ENCODE measurements around the gene AGER. TPM values are rescaled to one million over a fixed set of nuclear protein-coding genes. Genes with fewer than 3 reads are reported as not detected.
"Not testable (repeated sequence)": the region's sequence is repeated elsewhere in the genome, so short reads cannot be mapped to it uniquely, and the experiment has no call there.

Gene AGER
- total RNA-seq, 1 donor from 2014 or later = 3.5 TPM

DNA sequence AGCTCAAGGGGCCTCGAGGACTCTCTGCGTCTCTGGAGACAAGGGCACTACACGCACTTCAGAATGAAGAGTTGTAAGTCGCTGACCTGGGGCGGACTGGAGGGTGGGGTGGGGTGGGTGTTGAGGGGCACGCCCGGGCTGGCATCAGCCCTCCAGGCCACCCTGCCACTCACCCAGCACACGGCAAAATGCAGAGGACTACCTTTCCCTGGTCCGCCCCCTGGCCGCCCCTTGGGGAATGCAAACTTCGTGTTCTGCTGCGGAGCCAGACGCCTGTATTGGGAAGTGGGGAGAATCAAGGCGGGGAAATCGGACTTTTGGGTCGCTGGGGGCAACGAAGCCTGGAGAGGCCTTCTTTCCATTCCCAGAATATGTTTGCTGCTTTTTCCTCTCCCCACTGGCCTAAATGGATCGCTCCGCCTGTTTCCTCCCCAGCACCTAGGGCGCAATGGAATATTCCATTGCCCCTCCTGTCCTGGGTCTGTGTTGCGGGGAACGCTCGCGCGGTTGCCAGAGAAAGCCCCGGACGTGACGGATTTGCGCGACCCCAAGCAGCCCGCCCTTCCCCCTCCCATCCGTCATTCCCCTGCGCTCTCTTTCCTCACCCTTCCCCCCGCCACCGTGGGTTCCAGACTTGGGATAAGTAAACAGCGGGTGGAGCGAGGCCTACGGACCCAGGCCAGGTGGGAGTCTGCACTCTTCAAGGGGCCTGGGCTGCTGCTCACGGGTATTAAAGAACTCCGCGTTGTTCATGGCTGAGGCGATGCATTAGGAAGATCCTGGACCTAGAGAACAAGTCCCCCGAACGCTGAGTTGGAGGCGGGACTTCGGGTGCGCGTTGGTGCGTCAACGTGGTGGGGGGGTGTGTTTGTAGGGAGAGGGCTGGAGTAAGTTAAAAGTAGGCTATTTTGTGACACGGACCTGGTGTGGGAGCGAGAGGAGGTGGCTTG is 30.2 kb downstream of the AGER start, which contains the start of gene PPT2:
TSS of gene PPT2 (plus strand) at position 578 of the 950 bp plus-strand sequence. CDS start 454 bp downstream, outside the sequence.
- intact Hi-C loops (cut with DNase I) = loop anchor here (1.0 to 2.0 kb wide), 3 partner anchors 23 to 41 kb away; partner anchors contain the start of gene AGPAT1
- peak; percentile 91 for DNase-seq (ENCODE audit: low spot score)

DNA sequence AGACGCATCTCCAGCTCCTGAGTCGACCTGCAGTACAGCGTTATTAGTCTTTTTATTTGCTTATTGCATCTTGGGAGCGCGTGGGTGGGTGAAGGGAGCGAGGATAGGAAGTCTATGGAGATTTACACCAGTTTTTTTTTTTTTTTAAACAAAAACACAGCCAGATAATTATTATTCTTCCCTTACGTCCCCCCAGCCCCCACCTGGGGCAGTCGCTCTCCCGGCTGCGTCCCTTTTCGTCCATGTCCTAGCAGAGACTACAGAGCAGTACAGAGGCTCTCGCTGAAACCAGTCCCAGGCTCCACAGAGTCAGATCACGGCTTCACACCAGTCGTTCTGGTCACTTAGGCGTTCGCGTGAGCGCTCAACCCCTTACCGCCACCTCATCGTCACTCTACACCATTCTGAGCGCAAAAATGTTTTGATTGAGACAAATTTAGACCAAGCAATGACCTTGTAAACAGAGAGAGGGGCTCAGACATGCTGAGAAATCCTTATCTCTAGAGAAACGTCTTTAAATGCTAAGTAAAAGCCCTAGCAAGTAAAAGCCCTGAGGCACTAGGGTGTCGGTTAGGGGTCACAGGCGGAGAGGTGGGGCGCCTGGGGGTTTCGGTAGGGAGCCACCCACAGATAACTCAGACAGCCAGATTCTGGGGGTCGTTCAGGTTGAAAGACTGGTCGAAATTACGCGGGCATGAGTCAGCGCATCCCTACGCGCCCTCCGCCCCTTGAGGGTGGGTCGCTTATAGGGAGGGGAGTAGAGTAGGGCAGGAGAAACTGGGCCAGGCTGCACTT is 31.1 kb downstream of the AGER start:
- intact Hi-C loops (cut with DNase I) = loop anchor here (2.0 kb wide), 1 partner anchor 26 kb away; no protein-coding TSS in a partner anchor
- DNase-seq (ENCODE audit: low spot score) = no peak

DNA sequence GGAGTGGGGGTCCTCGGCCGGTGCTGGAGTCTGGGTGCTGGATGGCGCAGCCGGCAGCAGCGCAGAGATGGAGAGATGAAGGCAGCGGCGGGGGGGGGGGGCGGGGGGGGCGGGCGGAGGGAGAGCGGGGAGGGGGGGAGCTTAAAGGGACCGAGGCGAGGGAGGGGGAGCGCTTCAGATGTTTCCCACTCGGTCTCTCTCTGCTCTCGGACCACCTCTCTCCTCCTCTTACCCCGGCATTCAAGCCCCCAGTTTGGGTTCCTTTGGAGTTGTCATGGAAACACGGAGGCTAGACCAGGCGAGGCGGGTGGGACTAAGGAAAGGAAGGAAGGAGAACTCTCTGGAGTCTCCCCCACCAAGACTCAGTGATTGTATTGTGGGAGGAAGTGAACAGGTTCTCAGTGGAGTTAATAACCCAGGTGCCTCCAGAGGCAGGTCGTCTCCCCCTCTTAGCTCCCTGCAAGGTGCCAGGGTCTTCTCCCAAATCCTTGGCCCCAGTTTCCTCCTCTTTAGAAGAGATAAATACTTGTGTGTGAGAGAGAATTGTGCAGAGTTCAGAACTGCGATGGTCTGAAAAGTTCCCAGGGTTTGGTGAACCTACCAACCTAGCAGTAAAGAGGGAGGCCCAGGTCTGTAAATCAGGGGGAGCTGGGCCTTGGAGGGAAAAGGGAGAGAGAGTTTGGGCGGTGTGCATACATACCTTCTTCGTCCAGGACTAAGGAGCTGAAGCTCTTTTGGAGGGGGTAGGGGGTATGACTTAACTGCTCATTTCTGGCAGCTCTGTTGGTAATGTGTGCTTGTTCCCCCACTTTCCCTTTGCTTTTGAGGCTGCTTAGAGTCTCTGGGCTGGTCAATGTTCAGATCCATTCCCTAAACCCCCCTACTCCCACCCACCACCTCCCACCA is 31.9 kb downstream of the AGER start, which contains the start of gene PRRT1:
TSS of gene PRRT1 (minus strand) at position 77 of the 906 bp plus-strand sequence. CDS start 112 bp downstream, outside the sequence.
- DNase-seq (ENCODE audit: low spot score) = no peak
- intact Hi-C loops (cut with DNase I) = loop anchor here (2.0 kb wide), 1 partner anchor 25 kb away; no protein-coding TSS in a partner anchor

- intact Hi-C loops (cut with DNase I) = no loop called here
- DNase-seq (ENCODE audit: low spot score) = no peak
Measured at GRCh38 chr6:32151181-32151862, 32.7 kb downstream of the AGER start.

- intact Hi-C loops (cut with DNase I) = no loop called here
- no peak for DNase-seq (ENCODE audit: low spot score)
Measured at GRCh38 chr6:32149932-32150870, 33.9 kb downstream of the AGER start.

- no peak for DNase-seq (ENCODE audit: low spot score)
- intact Hi-C loops (cut with DNase I) = no loop called here
Measured at GRCh38 chr6:32149092-32149755, 34.8 kb downstream of the AGER start.

- intact Hi-C loops (cut with DNase I) = no loop called here
- DNase-seq (ENCODE audit: low spot score) = no peak
Measured at GRCh38 chr6:32148289-32149091, 35.6 kb downstream of the AGER start.

DNA sequence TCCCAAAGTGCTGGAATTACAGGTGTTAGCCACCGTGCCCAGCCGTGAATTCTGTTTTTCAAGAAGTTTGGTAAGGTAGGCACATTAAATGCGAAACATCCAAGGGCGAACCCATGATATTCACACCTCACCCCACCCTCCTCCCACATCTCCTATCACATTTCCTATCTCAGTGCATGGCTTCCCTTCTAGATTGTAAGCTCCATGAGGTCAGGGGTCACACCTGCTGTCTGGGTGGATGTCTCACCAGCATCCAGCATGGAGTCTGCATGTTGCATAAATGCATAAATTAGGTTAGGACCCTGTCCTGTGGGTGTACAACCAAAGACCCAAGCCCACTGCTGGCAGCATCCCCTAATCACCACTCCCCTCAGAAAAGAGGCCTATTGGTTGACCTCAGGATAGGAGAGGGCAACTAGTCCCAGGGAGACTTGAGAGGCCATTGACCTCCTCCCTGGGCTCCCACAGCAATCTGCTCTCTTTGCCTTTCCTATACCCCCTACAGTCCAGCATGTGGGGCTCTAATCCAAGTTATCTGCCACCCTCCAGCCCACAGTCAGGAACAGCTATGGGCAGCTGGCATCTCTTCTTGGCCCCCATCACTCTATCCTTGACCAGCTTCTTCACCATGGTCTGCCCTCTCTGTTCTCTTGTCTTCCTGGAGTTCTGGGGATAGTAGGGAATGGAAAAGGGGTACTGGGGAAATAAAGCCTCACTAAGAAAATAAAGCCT is 36.5 kb downstream of the AGER start:
- DNase-seq (ENCODE audit: low spot score) = no peak
- intact Hi-C loops (cut with DNase I) = no loop called here

GRCh38 chr6:32146687-32147086 is 37.4 kb downstream of the AGER start:
- intact Hi-C loops (cut with DNase I) = no loop called here

GRCh38 chr6:32146287-32146686 is 37.8 kb downstream of the AGER start:
- no peak for DNase-seq (ENCODE audit: low spot score)
- intact Hi-C loops (cut with DNase I) = no loop called here

More at GRCh38 chr6:32146687-32147086, 37.4 kb downstream of the AGER start:
- DNase-seq (ENCODE audit: low spot score) = no peak

DNA sequence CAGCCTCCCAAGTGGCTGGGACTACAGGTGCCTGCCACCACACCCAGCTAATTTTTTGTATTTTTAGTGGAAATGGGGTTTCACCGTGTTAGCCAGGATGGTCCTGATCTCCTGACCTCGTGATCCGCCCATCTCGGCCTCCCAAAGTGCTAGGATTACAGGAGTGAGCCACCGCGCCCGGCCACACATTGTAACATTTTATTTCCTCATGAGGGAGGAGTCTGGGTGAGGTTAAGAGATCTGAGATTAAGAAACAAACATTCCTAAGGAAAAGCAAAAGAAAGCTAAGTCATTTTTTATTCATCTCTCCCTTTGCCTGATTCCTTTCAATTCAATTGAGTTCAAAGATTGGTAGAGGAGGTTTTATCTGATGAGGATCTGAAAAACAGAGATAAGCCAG is 39.8 kb downstream of the AGER start:
- DNase-seq (ENCODE audit: low spot score); intact Hi-C loops (cut with DNase I): not testable (repeated sequence)

DNA sequence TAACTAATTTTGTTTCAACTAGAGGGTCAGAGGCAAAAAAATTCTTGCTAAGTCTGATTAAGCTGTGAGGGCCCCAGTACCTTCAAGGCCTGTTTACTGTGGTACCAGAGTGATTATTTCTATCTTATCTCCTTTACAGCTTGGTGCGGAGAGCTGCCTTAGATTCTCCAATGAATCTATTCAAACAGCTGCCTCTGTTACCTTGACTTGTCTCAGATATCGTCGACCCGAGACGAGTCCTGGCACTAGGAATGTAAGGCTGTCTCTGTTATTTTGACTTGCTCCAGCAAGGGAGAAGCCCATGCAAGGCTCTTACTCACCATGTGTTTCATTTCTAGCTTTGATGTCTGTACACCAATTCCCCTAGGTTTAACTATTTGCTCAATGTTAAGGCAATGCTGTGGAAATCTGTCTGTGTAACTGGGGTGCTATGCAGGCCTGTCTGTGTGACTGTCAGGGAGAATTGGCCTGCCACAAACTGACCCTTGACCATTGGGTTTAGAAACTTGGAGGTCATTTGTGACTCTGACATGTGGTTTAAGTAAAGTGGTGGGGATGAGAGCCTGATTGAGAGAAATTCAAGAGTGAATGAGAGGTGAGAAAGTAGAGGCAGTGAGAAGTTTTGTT is 43.5 kb downstream of the AGER start:
- no peak for DNase-seq (ENCODE audit: low spot score)
- intact Hi-C loops (cut with DNase I) = no loop called here

- DNase-seq (ENCODE audit: low spot score) = no peak
- intact Hi-C loops (cut with DNase I) = no loop called here
Measured at GRCh38 chr6:32139590-32139989, 44.5 kb downstream of the AGER start.

- DNase-seq (ENCODE audit: low spot score) = no peak
- intact Hi-C loops (cut with DNase I) = no loop called here
Measured at GRCh38 chr6:32137454-32137853, 46.6 kb downstream of the AGER start.

GRCh38 chr6:32133786-32134185 is 50.3 kb downstream of the AGER start:
- no peak for DNase-seq (ENCODE audit: low spot score)
- intact Hi-C loops (cut with DNase I) = no loop called here

Data from cardiac septum (tissue), 1 donor.